IgD-negative memory B cell (primary cell): Measurements from ENCODE around the gene ESYT3. TPM values are rescaled to one million over a fixed set of nuclear protein-coding genes. Genes with fewer than 3 reads are reported as not detected.
A peak's percentile ranks its signal among the peaks of the same experiment; 100 is the strongest.

Experiments used
- H3K27ac Mint-ChIP-seq, 3 donors: one replicate each; pipeline ENCODE4 v1.8.0; 2020 to 2022; ENCODE audit warnings: mild to moderate bottlenecking in 3 of 3, mixed read lengths in 3 of 3, moderate library complexity in 1 of 3
- H3K27me3 Mint-ChIP-seq: one replicate; pipeline ENCODE4 v1.8.0; 2021; ENCODE audit warnings: mixed read lengths
- H3K36me3 Mint-ChIP-seq: one replicate; pipeline ENCODE4 v1.8.0; 2020; ENCODE audit warnings: mild to moderate bottlenecking, mixed read lengths
- H3K4me1 Mint-ChIP-seq, 3 donors: one replicate each; pipeline ENCODE4 v1.8.0; 2020 to 2022; ENCODE audit warnings: mixed read lengths in 3 of 3, mild to moderate bottlenecking in 1 of 3
- H3K4me3 Mint-ChIP-seq, 4 donors: one replicate each; pipeline ENCODE4 v1.8.0; 2020 to 2022; ENCODE audit warnings: mild to moderate bottlenecking in 4 of 4, mixed read lengths in 4 of 4, moderate library complexity in 3 of 4
- H3K9me3 Mint-ChIP-seq, 3 donors: one replicate each; pipeline ENCODE4 v1.8.0; 2020 to 2021; ENCODE audit warnings: mixed read lengths in 3 of 3, mild to moderate bottlenecking in 1 of 3
- polyA plus RNA-seq: library from polyadenylated mRNA; unstranded; fragments of 300-500 nt; fragmentation: Illumina TruSeq; gene quantifications from one replicate; pipeline ENCODE4 v1.2.3, GENCODE V29; 2021

Gene ESYT3
- polyA plus RNA-seq, 1 donor from 2014 or later: 0.05 TPM

GRCh38 chr3:138432576-138433240 is 1.7 kb upstream of the ESYT3 start:
- peaks cover 49% of the 10 kb centered on the region for H3K27me3 Mint-ChIP-seq
- no peaks in the 10 kb centered on the region for H3K36me3 Mint-ChIP-seq
- no peak overlapping the region for H3K27ac Mint-ChIP-seq
- H3K4me1 Mint-ChIP-seq: peaks cover 2 to 11% (median 4%) of the 10 kb centered on the region in 3 donors
- H3K9me3 Mint-ChIP-seq: peaks cover 0 to 2% (median 0%) of the 10 kb centered on the region in 3 donors
- H3K4me3 Mint-ChIP-seq: peak overlapping the region in 1 of 4 donors; percentile 22

DNA sequence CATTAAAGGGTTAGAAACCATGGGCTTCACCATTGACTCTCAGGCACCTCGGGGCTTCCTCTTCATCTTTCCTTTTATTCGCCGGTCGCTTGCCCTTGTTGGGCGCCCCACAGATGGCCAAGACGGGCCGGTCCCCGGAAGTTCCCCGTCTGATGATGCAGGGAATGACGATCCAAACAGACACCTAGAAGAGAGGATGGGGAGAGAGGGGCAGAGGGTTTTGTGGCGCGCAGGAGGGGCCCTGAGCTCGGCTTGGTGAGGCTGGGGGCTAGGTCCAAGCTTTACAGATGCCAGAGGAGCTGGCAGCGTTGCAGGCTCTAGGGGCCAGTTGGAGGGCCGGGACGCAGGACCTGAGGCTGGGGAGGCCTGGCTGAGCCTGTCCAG is 532 bp upstream of the ESYT3 start:
- Mint-ChIP-seq H3K27me3 (peaks cover 53% of the 10 kb centered on the region), H3K36me3 (no peaks in the 10 kb centered on the region)

DNA sequence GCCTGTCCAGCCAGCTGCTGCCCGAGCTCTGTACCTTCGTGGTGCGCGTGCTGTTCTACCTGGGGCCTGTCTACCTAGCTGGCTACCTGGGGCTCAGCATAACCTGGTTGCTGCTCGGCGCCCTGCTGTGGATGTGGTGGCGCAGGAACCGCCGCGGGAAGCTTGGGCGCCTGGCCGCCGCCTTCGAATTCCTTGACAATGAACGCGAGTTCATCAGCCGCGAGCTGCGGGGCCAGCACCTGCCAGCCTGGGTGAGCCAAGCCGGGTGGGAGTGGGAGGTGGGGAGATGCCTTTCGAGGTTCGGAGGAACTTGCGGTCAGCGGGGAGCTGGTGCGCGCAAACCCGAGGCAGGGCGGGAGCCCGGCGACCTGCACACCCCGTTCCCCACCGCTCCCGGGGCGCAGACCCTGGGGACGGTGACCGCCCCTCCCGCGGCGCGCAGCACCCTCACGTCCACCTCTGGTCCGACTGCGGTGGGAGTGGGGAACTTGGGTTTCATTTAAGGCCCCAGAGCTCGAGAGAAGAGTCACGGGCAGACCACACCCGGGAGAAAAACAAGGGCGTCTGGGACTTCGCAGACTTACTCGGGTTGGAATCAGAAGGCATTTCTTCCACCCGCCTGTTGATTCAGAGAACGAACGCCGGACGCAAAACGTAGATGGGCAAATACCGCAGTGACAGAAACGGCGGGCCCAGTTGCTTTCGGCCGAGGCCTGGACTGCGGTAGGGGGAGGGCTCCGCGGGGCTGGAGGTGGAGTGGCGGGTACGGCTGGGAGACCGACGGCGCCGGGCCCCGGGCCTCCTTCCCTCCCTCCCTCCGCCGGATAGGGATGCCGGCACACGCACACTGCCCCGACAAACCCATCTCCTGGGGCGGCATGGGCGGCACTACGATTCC is 708 bp downstream of the ESYT3 start:
- H3K4me1 Mint-ChIP-seq: peaks cover 2 to 11% (median 4%) of the 10 kb centered on the region in 3 donors
- no peaks in the 10 kb centered on the region for H3K36me3 Mint-ChIP-seq
- H3K9me3 Mint-ChIP-seq: peaks cover 0 to 2% (median 0%) of the 10 kb centered on the region in 3 donors
- no peak overlapping the region for H3K27ac Mint-ChIP-seq
- H3K4me3 Mint-ChIP-seq: peak overlapping the region in 3 of 4 donors; percentile 13 to 67 (median 41)
- H3K27me3 Mint-ChIP-seq: peaks cover 56% of the 10 kb centered on the region

More for the DNA sequence above, 532 bp upstream of the ESYT3 start:
- H3K4me1 Mint-ChIP-seq: peaks cover 2 to 11% (median 4%) of the 10 kb centered on the region in 3 donors
- H3K27ac Mint-ChIP-seq: no peak overlapping the region
- H3K4me3 Mint-ChIP-seq: peak overlapping the region in 3 of 4 donors; percentile 30 to 83 (median 43)
- peaks cover 0 to 2% (median 0%) of the 10 kb centered on the region in 3 donors for H3K9me3 Mint-ChIP-seq

DNA sequence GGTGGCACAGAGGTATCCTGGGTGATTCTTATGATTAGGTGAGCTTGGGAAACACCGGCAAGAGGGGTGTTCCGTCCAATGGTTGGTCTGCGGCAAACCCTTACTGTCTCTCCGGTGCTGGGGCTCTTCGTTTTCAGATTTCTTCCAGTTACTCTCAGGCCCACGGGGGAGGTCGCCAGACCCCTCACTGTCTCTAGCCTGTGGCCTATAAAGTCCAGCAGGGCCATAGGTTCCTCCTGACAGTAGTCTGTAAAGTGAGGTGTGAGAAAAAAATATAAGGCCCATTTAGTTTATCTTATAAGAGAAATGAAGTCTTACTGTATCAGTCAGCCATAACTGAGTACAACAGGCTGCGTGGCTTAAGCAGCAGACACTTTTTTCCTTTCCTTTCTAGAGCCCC is 1.4 kb downstream of the ESYT3 start:
- Mint-ChIP-seq H3K4me1 (peaks cover 2 to 11% (median 4%) of the 10 kb centered on the region in 3 donors), H3K36me3 (no peaks in the 10 kb centered on the region), H3K27me3 (peaks cover 58% of the 10 kb centered on the region), H3K27ac (no peak overlapping the region), H3K9me3 (peaks cover 0 to 2% (median 0%) of the 10 kb centered on the region in 3 donors), H3K4me3 (peak overlapping the region; percentile 12 to 67 (median 30))

DNA sequence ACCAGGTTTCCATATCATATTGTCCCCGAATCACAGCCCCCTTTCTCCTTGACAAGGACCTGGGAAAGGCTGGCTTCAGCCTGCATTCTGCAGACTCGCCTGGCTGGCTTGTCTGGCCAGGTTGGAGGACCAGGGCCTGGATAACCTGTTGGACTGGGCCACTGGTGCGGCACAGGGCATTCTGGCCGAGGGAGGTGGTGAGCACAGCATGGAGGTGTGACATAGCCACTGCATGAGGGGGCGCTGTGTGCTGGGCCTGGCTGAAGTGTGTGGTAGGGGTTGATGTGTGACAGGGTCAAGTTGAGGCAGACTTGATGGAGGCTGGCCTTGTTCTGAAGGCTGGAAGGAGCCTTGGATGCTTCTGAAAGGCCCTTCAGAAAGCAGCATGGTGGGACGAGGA is 2.9 kb downstream of the ESYT3 start:
- H3K4me3 Mint-ChIP-seq: no peak overlapping the region
- no peaks in the 10 kb centered on the region for H3K36me3 Mint-ChIP-seq
- H3K27ac Mint-ChIP-seq: no peak overlapping the region
- H3K27me3 Mint-ChIP-seq: peaks cover 45% of the 10 kb centered on the region
- peaks cover 2 to 11% (median 4%) of the 10 kb centered on the region in 3 donors for H3K4me1 Mint-ChIP-seq
- H3K9me3 Mint-ChIP-seq: peaks cover 0 to 2% (median 0%) of the 10 kb centered on the region in 3 donors

DNA sequence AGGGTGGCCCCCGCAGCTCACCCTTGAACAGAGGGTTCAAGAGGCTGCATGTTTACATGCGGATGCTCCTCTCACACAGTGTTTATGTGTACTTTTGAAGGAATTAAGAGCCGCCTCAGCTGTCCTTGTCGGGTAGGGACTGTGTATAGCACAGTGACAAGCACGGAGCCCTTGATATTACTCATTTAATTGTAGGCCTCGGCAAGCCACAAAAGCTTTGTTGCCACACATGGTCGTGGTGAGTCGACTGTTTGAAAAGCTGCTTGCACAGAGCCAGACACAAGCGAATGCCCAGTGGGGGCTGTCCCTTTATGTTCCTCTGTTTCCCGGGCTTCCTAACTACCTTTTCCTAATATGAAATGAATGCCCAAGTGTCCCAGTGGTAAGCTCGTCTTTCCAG is 4.5 kb downstream of the ESYT3 start:
- H3K9me3 Mint-ChIP-seq: no peaks in the 10 kb centered on the region
- no peak overlapping the region for H3K27ac Mint-ChIP-seq
- H3K4me3 Mint-ChIP-seq: no peak overlapping the region
- H3K4me1 Mint-ChIP-seq: peaks cover 2 to 4% (median 3%) of the 10 kb centered on the region in 3 donors
- H3K36me3 Mint-ChIP-seq: no peaks in the 10 kb centered on the region
- H3K27me3 Mint-ChIP-seq: peaks cover 32% of the 10 kb centered on the region

GRCh38 chr3:138439646-138440045 is 5.2 kb downstream of the ESYT3 start:
- Mint-ChIP-seq H3K27me3 (peaks cover 25% of the 10 kb centered on the region), H3K9me3 (no peaks in the 10 kb centered on the region), H3K36me3 (no peaks in the 10 kb centered on the region), H3K4me3 (no peak overlapping the region), H3K27ac (no peak overlapping the region), H3K4me1 (peaks cover 0 to 4% (median 2%) of the 10 kb centered on the region in 3 donors)

DNA sequence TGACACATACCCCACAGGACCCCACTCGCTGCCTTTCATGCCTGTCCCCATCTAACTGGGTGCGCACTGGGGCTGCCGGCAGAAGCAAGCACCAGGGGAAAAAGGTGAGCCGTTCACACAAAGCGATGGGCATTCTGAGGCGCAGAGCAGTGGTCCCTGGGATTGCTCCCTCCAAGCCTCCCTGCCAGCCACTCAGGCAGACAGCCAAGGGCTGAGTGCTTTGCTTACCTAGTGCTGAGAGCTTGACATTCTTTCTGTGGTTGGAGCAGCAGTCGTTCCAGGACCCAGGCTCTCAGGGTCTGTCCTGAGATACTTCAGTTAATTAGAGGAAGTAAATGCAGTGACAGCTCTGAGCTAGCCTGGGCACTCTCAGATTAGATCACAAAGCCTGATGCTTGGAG is 5.7 kb downstream of the ESYT3 start:
- H3K4me3 Mint-ChIP-seq: no peak overlapping the region
- no peak overlapping the region for H3K27ac Mint-ChIP-seq
- H3K9me3 Mint-ChIP-seq: no peaks in the 10 kb centered on the region
- peaks cover 0 to 4% (median 2%) of the 10 kb centered on the region in 3 donors for H3K4me1 Mint-ChIP-seq
- H3K27me3 Mint-ChIP-seq: peaks cover 23% of the 10 kb centered on the region
- no peaks in the 10 kb centered on the region for H3K36me3 Mint-ChIP-seq

GRCh38 chr3:138440596-138440995 is 6.2 kb downstream of the ESYT3 start:
- Mint-ChIP-seq H3K27me3 (peaks cover 23% of the 10 kb centered on the region), H3K4me1 (peaks cover 0 to 4% (median 2%) of the 10 kb centered on the region in 3 donors), H3K4me3 (no peak overlapping the region), H3K27ac (no peak overlapping the region), H3K9me3 (no peaks in the 10 kb centered on the region), H3K36me3 (no peaks in the 10 kb centered on the region)

DNA sequence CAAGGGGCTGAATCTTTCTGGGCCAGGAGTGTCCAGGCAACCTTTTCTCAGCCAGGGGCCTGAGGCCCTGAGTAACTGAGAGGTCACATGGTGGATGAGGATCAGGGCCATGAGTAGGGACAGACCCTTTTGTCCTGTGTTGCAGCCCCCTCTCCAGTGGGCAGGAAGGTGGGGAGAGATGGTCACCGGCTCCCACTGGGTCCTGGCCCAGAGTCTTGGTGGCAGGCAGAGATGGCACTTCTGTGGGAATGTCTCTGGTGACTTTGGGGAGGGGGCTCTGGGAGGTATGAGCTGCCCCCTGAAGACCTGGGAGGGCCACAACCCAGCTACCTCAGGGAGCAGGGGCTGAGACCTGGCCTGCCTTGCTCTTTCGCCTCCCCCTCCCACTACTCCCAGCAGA is 6.8 kb downstream of the ESYT3 start:
- Mint-ChIP-seq H3K4me3 (no peak overlapping the region), H3K27ac (peak overlapping the region in 1 of 3 donors; percentile 41), H3K36me3 (no peaks in the 10 kb centered on the region), H3K27me3 (peaks cover 21% of the 10 kb centered on the region), H3K9me3 (no peaks in the 10 kb centered on the region), H3K4me1 (peaks cover 0 to 2% (median 0%) of the 10 kb centered on the region in 3 donors)

DNA sequence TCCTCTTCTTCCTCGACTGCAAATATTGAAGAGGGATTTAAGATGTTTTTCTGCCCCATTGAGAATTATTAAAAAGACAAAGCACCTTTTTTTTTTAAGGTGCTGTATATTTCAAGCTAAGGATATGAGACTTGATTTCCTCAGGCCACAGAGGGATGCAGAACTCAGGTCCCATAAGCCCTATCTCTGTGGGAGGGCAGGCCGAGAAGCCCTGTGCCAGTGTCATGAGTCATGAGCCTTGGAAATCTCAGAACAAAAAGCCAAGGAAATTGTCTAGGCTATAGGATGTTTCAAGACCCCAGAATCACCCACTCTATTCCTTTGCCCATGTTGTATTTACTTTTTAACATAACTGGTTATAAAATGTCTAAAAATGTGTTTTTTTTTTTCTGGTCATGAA is 7.3 kb downstream of the ESYT3 start:
- H3K27me3 Mint-ChIP-seq: peaks cover 16% of the 10 kb centered on the region
- no peaks in the 10 kb centered on the region for H3K9me3 Mint-ChIP-seq
- no peaks in the 10 kb centered on the region for H3K36me3 Mint-ChIP-seq
- no peak overlapping the region for H3K4me3 Mint-ChIP-seq
- no peaks in the 10 kb centered on the region for H3K4me1 Mint-ChIP-seq
- no peak overlapping the region for H3K27ac Mint-ChIP-seq

DNA sequence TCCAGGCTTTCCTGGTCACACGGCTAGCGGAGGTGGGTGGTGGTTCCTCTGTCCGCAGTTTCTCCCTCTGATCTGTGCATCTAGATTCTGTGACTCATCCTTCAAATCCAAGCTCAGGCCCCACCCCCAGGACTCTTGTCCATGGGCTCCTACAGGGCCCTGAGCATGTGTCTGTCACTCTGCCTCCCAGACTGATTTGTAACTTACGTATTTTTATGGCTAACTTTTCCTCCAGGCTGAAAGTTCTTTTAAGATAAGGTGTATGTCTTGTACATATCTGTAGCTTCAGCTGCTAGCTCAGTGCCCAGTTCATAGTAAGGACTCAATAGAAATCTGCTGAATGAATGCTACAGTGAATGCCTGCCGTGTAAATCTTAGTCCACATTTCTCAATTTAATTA is 8.0 kb downstream of the ESYT3 start:
- H3K4me3 Mint-ChIP-seq: no peak overlapping the region
- H3K27ac Mint-ChIP-seq: peak overlapping the region in 1 of 3 donors; percentile 5
- no peaks in the 10 kb centered on the region for H3K36me3 Mint-ChIP-seq
- no peaks in the 10 kb centered on the region for H3K4me1 Mint-ChIP-seq
- peaks cover 13% of the 10 kb centered on the region for H3K27me3 Mint-ChIP-seq
- no peaks in the 10 kb centered on the region for H3K9me3 Mint-ChIP-seq

GRCh38 chr3:138443091-138443490 is 8.7 kb downstream of the ESYT3 start:
- no peak overlapping the region for H3K27ac Mint-ChIP-seq
- peaks cover 13% of the 10 kb centered on the region for H3K27me3 Mint-ChIP-seq
- no peaks in the 10 kb centered on the region for H3K36me3 Mint-ChIP-seq
- no peaks in the 10 kb centered on the region for H3K4me1 Mint-ChIP-seq
- no peaks in the 10 kb centered on the region for H3K9me3 Mint-ChIP-seq
- no peak overlapping the region for H3K4me3 Mint-ChIP-seq

GRCh38 chr3:138443521-138444503 is 9.4 kb downstream of the ESYT3 start:
- Mint-ChIP-seq H3K27me3 (peaks cover 9% of the 10 kb centered on the region), H3K4me3 (no peak overlapping the region)

More at GRCh38 chr3:138443521-138444503, 9.4 kb downstream of the ESYT3 start:
- Mint-ChIP-seq H3K27ac (no peak overlapping the region), H3K9me3 (no peaks in the 10 kb centered on the region), H3K4me1 (no peaks in the 10 kb centered on the region), H3K36me3 (no peaks in the 10 kb centered on the region)
